Adipose tissue (tissue), 3 donors: Measurements from ENCODE around the gene TLE2. TPM values are rescaled to one million over a fixed set of nuclear protein-coding genes. Genes with fewer than 3 reads are reported as not detected.
"Not testable (repeated sequence)": the region's sequence is repeated elsewhere in the genome, so short reads cannot be mapped to it uniquely, and the experiment has no call there.

Experiments
- H3K27ac ChIP-seq: one replicate; pipeline ENCODE4 v1.5.1; 2013; ENCODE audit warnings: low read depth, low read length
- WGBS, 3 donors: extraction: QIAGEN DNeasy Blood & Tissue Kit; methylation state at CpG; one replicate each; pipeline ENCODE4 v1.1.7; 2013; 5-methylcytosine and 5-hydroxymethylcytosine counted together
- polyA plus RNA-seq, 3 donors: library from polyadenylated mRNA; stranded (reverse); fragments of 200-250 nt; gene quantifications; one replicate each; pipeline ENCODE4 v1.2.3, GENCODE V29; 2013
- donor health status: healthy with polysubstance abuse.
- donor health status: Bipolar disorder and iron deficiency.
- donor health status: healthy.

TLE2 gene
- polyA plus RNA-seq, 3 donors = 21.1 to 53.6 (median 25.2) TPM

- 49 to 83% (median 82%) methylated on average over 20 of the region's 20 CpGs for WGBS, 3 donors
Observed at GRCh38 chr19:3058009-3058820, 29.1 kb upstream of the TLE2 start.

DNA sequence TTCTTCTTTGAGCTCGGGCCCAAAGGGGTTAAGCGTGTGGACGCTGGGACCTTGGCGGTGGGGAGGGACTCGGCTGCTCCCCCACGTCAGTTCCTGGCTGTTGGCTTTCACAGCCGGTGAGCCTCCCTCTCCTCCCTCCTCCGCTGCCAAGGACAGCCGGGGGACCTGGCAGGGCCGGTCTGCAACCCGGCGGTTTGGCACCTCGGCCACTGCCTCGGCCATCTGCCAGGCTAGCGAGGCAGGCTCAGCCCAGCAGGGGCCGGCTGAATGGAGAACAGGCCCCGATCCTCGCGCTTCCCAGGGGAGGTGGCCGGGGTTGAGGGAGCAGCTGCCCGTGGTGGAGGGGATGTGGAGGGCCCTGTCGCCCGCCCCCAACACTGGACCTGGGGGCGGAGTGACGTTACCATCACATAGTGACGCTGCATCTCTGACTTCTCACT lies 28.2 kb upstream of the TLE2 start:
- WGBS, 3 donors = 5 to 37% (median 36%) methylated on average over 26 of the region's 26 CpGs
- H3K27ac ChIP-seq = no peak overlapping the region

More at GRCh38 chr19:3058009-3058820, 29.1 kb upstream of the TLE2 start:
- H3K27ac ChIP-seq = no peak overlapping the region

DNA sequence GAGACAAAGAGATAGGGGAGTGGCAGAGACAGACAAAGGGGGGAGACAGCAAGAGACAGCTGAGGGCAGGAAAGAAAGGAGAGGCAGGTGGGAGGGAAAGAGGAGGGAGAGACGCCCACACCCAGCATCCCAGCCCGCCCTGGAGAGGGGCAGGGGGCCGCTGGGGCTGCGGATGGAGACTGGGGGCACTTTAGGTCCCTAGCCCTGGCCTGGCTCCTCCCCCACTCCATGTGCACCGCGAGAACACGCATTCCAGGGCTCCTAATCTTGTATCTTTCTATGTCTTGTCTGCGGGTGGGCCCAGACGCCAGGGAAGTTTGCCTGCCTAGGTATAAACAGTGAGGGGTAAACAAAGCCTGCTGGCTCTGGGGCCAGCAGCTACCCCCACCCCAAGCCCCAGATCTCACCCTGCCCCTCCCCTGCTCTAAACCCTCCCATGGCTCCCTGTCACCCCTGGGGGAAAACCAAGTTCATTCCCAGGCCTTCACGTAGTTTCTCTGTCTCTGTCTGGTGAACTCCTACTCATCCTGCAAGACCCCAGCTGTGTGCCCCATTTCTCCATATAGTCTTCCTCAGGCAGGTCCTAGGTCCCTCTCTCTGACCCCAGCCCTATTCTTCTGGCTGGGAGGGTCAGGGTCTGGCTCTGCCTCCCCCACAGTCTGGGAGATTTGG lies 27.5 kb upstream of the TLE2 start:
- WGBS, 3 donors = 30 to 87% (median 81%) methylated on average over 9 to 10 of the region's 10 CpGs
- no peak overlapping the region for H3K27ac ChIP-seq

GRCh38 chr19:3055741-3056416 lies 26.8 kb upstream of the TLE2 start:
- WGBS, 3 donors = 28 to 74% (median 66%) methylated on average over 31 of the region's 31 CpGs

GRCh38 chr19:3054972-3055740 lies 26.1 kb upstream of the TLE2 start:
- WGBS, 3 donors = 74 to 79% (median 77%) methylated on average over 20 of the region's 20 CpGs

More at GRCh38 chr19:3055741-3056416, 26.8 kb upstream of the TLE2 start:
- no peak overlapping the region for H3K27ac ChIP-seq

GRCh38 chr19:3054265-3054971 lies 25.3 kb upstream of the TLE2 start:
- no peak overlapping the region for H3K27ac ChIP-seq
- 70 to 81% (median 79%) methylated on average over 4 of the region's 4 CpGs for WGBS, 3 donors

More at GRCh38 chr19:3054972-3055740, 26.1 kb upstream of the TLE2 start:
- no peak overlapping the region for H3K27ac ChIP-seq

DNA sequence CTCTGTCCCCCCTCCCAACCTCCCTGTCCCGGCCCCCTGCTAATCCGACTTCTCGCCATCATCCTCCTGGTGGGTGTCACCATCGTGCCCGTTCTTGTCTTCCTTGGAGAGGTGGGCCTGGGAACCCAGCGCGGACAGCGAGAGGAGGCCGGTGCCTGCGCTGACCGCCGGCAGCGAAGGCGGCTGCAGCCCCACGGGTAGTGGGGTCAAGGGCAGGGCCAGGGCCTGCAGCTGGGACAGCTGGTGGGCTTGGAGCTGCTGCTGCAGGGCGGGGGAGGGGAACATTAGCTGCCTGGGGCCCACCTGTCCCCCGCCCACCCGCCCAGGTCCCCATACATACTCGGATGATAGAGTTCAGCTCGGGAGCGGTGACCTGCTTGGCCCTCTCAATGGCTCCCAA lies 24.7 kb upstream of the TLE2 start:
- WGBS, 3 donors = 83 to 90% (median 89%) methylated on average over 21 of the region's 21 CpGs
- H3K27ac ChIP-seq = no peak overlapping the region

GRCh38 chr19:3053218-3053621 lies 24.1 kb upstream of the TLE2 start:
- 68 to 77% (median 70%) methylated on average over 15 of the region's 15 CpGs for WGBS, 3 donors
- no peak overlapping the region for H3K27ac ChIP-seq

GRCh38 chr19:3050016-3050415 lies 20.9 kb upstream of the TLE2 start:
- not testable (repeated sequence) for H3K27ac ChIP-seq
- 95 to 98% (median 97%) methylated on average over 7 of the region's 7 CpGs for WGBS, 3 donors

DNA sequence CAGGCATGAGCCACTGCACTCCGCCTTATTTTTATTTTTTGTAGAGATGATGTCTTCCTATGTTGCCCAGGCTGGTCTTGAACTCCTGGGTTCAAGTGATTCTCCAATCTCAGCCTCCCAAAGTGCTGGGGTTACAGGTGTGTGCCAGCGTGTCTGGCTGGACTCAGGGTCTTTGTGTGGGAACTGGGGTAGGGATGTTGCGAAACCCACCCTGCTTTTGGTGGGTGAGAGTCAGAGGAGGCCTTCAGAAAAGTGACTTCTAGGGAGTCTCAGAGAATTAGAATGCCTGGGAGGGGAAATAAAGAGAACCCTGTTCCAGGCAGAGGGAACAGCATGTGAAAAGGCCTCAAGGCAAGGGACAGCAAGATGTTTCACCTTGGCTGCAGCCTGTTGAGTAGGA lies 20.0 kb upstream of the TLE2 start:
- WGBS, 3 donors = 83 to 95% (median 94%) methylated on average over 3 of the region's 3 CpGs
- H3K27ac ChIP-seq = no peak overlapping the region

DNA sequence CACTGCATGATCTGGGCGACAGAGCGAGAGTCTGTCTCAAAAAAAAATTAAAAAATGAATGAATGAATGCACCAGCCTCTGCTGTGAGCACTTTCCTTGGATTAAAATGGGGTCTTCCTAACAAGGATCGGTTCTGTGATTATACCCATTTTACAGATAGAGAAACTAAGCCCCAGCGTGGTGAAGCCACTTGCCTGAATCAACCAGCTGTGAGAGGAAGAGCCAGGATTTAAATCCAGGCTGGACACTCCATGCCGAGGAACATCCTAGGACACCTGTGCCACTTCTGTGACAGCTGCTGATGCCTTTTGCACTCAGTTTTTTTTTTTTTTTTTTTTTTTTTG lies 19.1 kb upstream of the TLE2 start:
- H3K27ac ChIP-seq = no peak overlapping the region
- WGBS, 3 donors = 83 to 91% (median 86%) methylated on average over 5 of the region's 5 CpGs

DNA sequence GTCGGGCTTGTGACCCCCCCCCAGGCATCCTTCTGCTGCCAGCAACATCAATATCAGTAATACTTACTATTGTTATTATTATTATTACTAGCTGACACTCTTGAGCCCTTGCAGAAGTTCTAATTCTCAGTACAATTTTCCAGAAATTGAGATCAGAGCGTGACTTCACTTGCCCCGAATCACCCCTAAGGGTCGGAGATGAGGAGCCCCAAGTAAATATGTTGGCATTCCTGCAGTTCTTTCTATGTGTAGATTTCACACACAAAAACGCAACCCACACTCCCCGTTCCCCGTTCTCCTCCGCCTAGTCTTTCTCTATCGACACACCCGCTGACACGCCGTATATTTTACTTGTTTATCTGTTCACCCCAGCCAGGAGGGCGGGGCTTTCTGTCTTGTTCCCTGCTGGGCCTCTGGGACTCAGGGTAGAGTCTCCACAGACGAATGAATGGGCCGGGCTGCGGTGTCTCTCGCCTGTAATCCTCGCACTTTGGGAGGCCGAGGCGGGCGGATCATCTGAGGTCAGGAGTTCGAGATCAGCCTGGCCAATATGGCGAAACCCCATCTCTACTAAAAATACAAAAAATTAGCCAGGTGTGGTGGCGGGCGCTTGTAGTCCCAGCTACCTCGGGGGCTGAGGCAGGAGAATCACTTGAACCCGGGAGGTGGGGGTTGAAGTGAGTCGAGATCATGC lies 18.6 kb upstream of the TLE2 start:
- 12 to 19% (median 16%) methylated on average over 28 of the region's 28 CpGs for WGBS, 3 donors
- H3K27ac ChIP-seq = no peak overlapping the region

GRCh38 chr19:3046698-3047495 lies 17.8 kb upstream of the TLE2 start:
- 3 to 9% (median 3%) methylated on average over 23 to 44 of the region's 47 CpGs for WGBS, 3 donors
- peak overlapping the region; percentile 16 for H3K27ac ChIP-seq

DNA sequence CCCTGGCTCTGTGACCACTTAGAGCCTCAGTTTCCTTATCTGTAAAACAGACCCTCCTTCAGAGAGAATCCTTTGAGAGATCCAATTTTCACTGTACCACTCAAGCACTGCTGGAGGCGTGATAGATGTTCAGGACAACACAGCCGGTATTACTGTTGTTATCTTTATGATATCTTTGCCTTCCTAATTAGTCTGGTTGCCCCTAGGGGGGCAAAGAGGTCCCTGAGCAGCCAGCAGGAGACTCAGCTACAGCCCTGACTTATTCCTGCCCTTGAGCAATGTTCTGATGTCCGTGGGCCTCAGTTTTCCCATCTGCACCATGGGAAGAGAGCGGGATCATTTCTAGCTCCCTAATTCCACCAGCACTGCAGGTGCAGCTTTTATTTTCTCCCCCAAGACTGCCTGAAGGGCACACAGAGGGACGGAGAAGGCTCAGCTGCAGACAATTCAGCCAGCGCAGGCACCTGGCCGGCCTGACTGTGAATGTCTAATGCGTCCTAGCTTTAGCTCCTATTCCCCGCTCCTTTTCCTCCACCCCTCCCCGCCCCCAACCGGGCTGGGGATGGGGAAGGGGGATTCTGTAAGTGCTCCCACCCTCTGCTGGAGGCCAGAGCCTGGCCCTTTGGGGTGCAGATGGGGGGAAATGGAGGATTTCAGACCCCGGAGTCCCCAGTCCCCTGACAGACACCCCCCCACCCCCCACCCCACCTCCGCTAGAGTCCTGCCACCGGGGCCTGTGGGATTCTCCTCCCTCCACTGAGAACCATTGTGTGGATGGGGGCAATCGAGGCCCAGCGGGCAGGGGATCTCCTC lies 17.0 kb upstream of the TLE2 start:
- 57 to 58% (median 57%) methylated on average over 16 of the region's 16 CpGs for WGBS, 3 donors
- no peak overlapping the region for H3K27ac ChIP-seq

DNA sequence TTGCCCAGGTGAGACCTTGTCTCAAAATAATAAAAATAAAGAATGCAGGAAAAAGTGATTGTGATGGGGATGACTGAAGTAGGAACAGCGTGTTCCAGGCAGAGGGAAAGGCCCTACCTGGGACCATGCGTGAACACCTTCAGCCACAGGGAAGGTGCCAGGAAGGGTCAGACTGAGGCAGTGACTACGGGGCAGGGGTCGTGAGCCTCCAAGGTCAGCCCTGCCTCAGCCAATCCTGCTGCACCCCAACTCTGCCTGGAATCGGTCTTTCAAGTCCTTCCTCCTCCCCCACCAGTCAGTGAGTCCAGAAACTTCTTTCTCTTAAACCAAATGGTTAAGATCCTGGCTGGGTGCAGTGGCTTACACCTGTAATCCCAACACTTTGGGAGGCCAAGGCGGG lies 16.1 kb upstream of the TLE2 start:
- WGBS, 3 donors = 71 to 95% (median 93%) methylated on average over 6 of the region's 6 CpGs
- no peak overlapping the region for H3K27ac ChIP-seq
